A549 (cell line): ENCODE results near the gene AKR1C3. TPM values are rescaled to one million over a fixed set of nuclear protein-coding genes. Genes with fewer than 3 reads are reported as not detected.
A peak's percentile ranks its signal among the peaks of the same experiment; 100 is the strongest.

ENCODE experiments used
- ATAC-seq, 2 experiments: fragments of 200-7000 bp in 1 of 2; fragments of >200 bp in 1 of 2; cut with Nextera tagmentation in 1 of 2; cut with Tn5 transposase in 1 of 2; 3 replicates each; pipeline versions ENCODE4 v1.8.0 to v1.9.1; 2018 to 2020; ENCODE audit warnings: mild to moderate bottlenecking in 1 of 2, moderate library complexity in 1 of 2
- CTCF ChIA-PET: fragments of 300-600 bp; sonication (Branson Sonifier 250); formaldehyde crosslinking; extraction: SDS; loops from one replicate; lab custom pipeline; 2021; ENCODE audit warnings: antibody characterized with exemption, inconsistent platforms; lab: Yijun Ruan, JAX
- POLR2A ChIA-PET: fragments of 350-600 bp; formaldehyde crosslinking; extraction: SDS; loops from one replicate; lab custom pipeline; 2021; ENCODE audit warnings: antibody characterized with exemption, inconsistent platforms; lab: Yijun Ruan, JAX
- DNase-seq, 2 experiments: peaks; one replicate each; pipeline versions ENCODE4 v3.0.0 to v3.0.0-alpha.2; 2011 to 2016; ENCODE audit warnings: low read depth in 1 of 2, low spot score in 1 of 2
- FAIRE-seq: peaks from 2 replicates; lab custom pipeline; 2011; peaks lifted over from hg19 to GRCh38; lab: Jason Lieb, UNC
- H3K27ac ChIP-seq, 2 experiments: fragments of >200 bp; sonication (Bioruptor Twin); formaldehyde crosslinking; 3 replicates each; pipeline ENCODE4 v1.5.1; 2016 to 2017
- H3K4me1 ChIP-seq: fragments of >200 bp; sonication (Bioruptor Twin); formaldehyde crosslinking; 3 replicates; pipeline ENCODE4 v1.6.1; 2016
- H3K4me2 ChIP-seq: fragments of >200 bp; sonication (Bioruptor Twin); formaldehyde crosslinking; 3 replicates; pipeline ENCODE4 v1.6.1; 2016
- H3K4me3 ChIP-seq: fragments of >200 bp; sonication (Bioruptor Twin); formaldehyde crosslinking; 3 replicates; pipeline ENCODE4 v1.5.1; 2016
- H3K9me3 ChIP-seq: fragments of >200 bp; sonication (Bioruptor Twin); formaldehyde crosslinking; 3 replicates; pipeline ENCODE4 v1.6.1; 2016
- BCL3 ChIP-seq: fragments of >200 bp; sonication (Bioruptor Twin); formaldehyde crosslinking; IDR thresholded peaks from 3 replicates; pipeline ENCODE4 v1.6.1; 2016
- BHLHE40 ChIP-seq: IDR thresholded peaks from 2 replicates; pipeline ENCODE4 v1.6.1; 2012; ENCODE audit warnings: low read depth, low read length, inconsistent platforms
- CHD2 ChIP-seq: fragments of 150-350 bp; IDR thresholded peaks from 2 replicates; pipeline ENCODE4 v1.6.1; 2014; ENCODE audit warnings: low read length; ENCODE audit not compliant: partially characterized antibody
- CHD4 ChIP-seq: fragments of 200-600 bp; sonication (generic); IDR thresholded peaks from 2 replicates; pipeline ENCODE4 v1.6.1; 2016; ENCODE audit warnings: antibody characterized with exemption, mild to moderate bottlenecking, borderline replicate concordance
- EHF ChIP-seq: fragments of 250-450 bp; sonication (Bioruptor Pico); IDR thresholded peaks from 2 replicates; pipeline ENCODE4 v1.5.0; 2020; ENCODE audit warnings: mild to moderate bottlenecking
- FOSB ChIP-seq: fragments of 250-450 bp; sonication (Bioruptor Pico); IDR thresholded peaks from 2 replicates; pipeline ENCODE4 v1.5.0; 2020; ENCODE audit warnings: mild to moderate bottlenecking, moderate library complexity
- FOSL2 ChIP-seq, 2 experiments: fragments of 450-650 bp in 1 of 2; fragments of >200 bp in 1 of 2; sonication (Bioruptor Twin) in 1 of 2; formaldehyde crosslinking; IDR thresholded peaks; 2 replicates each; pipeline versions ENCODE4 v1.5.0 to v1.6.1; 2016 to 2020; ENCODE audit warnings: mild to moderate bottlenecking in 1 of 2, moderate library complexity in 1 of 2
- GATA3 ChIP-seq: IDR thresholded peaks from 2 replicates; pipeline ENCODE4 v1.6.1; 2012; ENCODE audit warnings: borderline replicate concordance
- HDAC2 ChIP-seq: fragments of 200-600 bp; sonication (generic); IDR thresholded peaks from 2 replicates; pipeline ENCODE4 v1.6.1; 2016
- HES2 ChIP-seq: fragments of >200 bp; sonication (Bioruptor Twin); formaldehyde crosslinking; IDR thresholded peaks from 2 replicates; pipeline ENCODE4 v1.6.1; 2016
- HEYL ChIP-seq: fragments of 250-450 bp; sonication (Bioruptor Pico); IDR thresholded peaks from 2 replicates; pipeline ENCODE4 v1.8.0; 2021; ENCODE audit warnings: mild to moderate bottlenecking, moderate library complexity
- HOXB13 ChIP-seq: fragments of 250-450 bp; sonication (Bioruptor Pico); IDR thresholded peaks from 2 replicates; pipeline ENCODE4 v1.5.0; 2020; ENCODE audit warnings: low read depth, mild to moderate bottlenecking, moderate library complexity
- HOXB5 ChIP-seq: fragments of 250-450 bp; sonication (Bioruptor Pico); IDR thresholded peaks from 2 replicates; pipeline ENCODE4 v1.5.0; 2020; ENCODE audit warnings: mild to moderate bottlenecking, moderate library complexity
- JUN ChIP-seq, 2 experiments: fragments of >200 bp; sonication (Bioruptor Twin); formaldehyde crosslinking; IDR thresholded peaks; 2 replicates in 1 of 2; 3 replicates in 1 of 2; pipeline ENCODE4 v1.6.1; 2016 to 2017
- MAX ChIP-seq: IDR thresholded peaks from 2 replicates; pipeline ENCODE4 v1.6.1; 2012
- MYC ChIP-seq: IDR thresholded peaks from 2 replicates; pipeline ENCODE4 v1.6.1; 2012; ENCODE audit warnings: mild to moderate bottlenecking, inconsistent platforms, low read length, improper control_type of control experiment, borderline replicate concordance
- PBX3 ChIP-seq: IDR thresholded peaks from 2 replicates; pipeline ENCODE4 v1.6.1; 2012
- PHF8 ChIP-seq: fragments of 200-600 bp; sonication (generic); IDR thresholded peaks from 2 replicates; pipeline ENCODE4 v1.6.1; 2016; ENCODE audit warnings: low read depth, mild to moderate bottlenecking, antibody characterized with exemption, moderate library complexity, borderline replicate concordance
- POLR2AphosphoS2 ChIP-seq: conservative IDR thresholded peaks from 2 replicates; pipeline ENCODE4 v1.6.1; 2012; ENCODE audit warnings: low read length, improper control_type of control experiment, inconsistent platforms
- RARB ChIP-seq: fragments of 250-450 bp; sonication (Bioruptor Pico); IDR thresholded peaks from 2 replicates; pipeline ENCODE4 v1.8.0; 2021; ENCODE audit warnings: mild to moderate bottlenecking, moderate library complexity
- RCOR1 ChIP-seq: fragments of 150-350 bp; IDR thresholded peaks from 2 replicates; pipeline ENCODE4 v1.6.1; 2014; ENCODE audit warnings: antibody characterized with exemption, low read length, low read depth
- RFX5 ChIP-seq: fragments of 450-650 bp; IDR thresholded peaks from 2 replicates; pipeline ENCODE4 v1.7.1; 2014; ENCODE audit warnings: antibody characterized with exemption, mild to moderate bottlenecking, moderate library complexity
- RNF2 ChIP-seq: fragments of 200-600 bp; sonication (generic); IDR thresholded peaks from 2 replicates; pipeline ENCODE4 v1.6.1; 2016; ENCODE audit warnings: low read depth, mild to moderate bottlenecking, antibody characterized with exemption, moderate library complexity, borderline replicate concordance
- ZFP36 ChIP-seq: fragments of 450-650 bp; IDR thresholded peaks from 2 replicates; pipeline ENCODE4 v1.6.1; 2014; ENCODE audit warnings: borderline replicate concordance; ENCODE audit not compliant: partially characterized antibody
- WGBS: methylation state at CpG from one replicate; pipeline ENCODE4 v1.1.6; 2017; ENCODE audit errors: missing lambda C conversion rate; 5-methylcytosine and 5-hydroxymethylcytosine counted together
- polyA plus RNA-seq, 4 experiments: library from polyadenylated mRNA; depleted of rRNA in 3 of 4; stranded (reverse); fragments of >200 nt; fragmentation: RNase III in 1 of 4; extraction: RNeasy Plus Mini Kit Qiagen cat#74134 plus additional on column Dnase treatment in 1 of 4; gene quantifications; 2 replicates in 3 of 4; 3 replicates in 1 of 4; pipeline ENCODE4 v1.2.3, GENCODE V29; 2011 to 2017
- TF ChIP-seq, protein P1 (sequence below): IDR thresholded peaks from 2 replicates; pipeline ENCODE4 v1.6.1; 2012; ENCODE audit warnings: low read depth, borderline replicate concordance

Gene AKR1C3
- polyA plus RNA-seq, 2 of the 4 experiments (the other 2 are of a cell fraction), result 1,998 to 3,820 TPM

- ChIA-PET POLR2A (no interaction called here), CTCF (interaction anchor here (0.6 to 1.1 kb wide), 4 partner anchors 17 to 288 kb away, joined by 3 to 5 read pairs (median 4); no protein-coding TSS in a partner anchor)
- Histone ChIP-seq H3K4me3 (peak overlapping the region; percentile 17; the same call in 2 of the 3 replicates), H3K4me2 (peak overlapping the region; percentile 62), H3K9me3 (peaks cover 8% of the 10 kb centered on the region; the same call in 2 of the 3 replicates), H3K27ac (peak overlapping the region; percentile 41 to 79), H3K4me1 (peaks cover 85% of the 10 kb centered on the region)
- 19% methylated on average over 2 of the region's 2 CpGs for WGBS
- DNase-seq (no peak), ATAC-seq (peak in 1 of 2 experiments; percentile 29; a peak in 3 of 6 replicates)
- TF ChIP-seq MAX (peak; percentile 28; the same call in 1 of the 2 replicates), BCL3 (no peak)
- TF ChIP-seq, all 56 proteins: peak for 1
- FAIRE-seq, result no peak
Observed at GRCh38 chr10:5103481-5103880, 9.3 kb downstream of the AKR1C3 start.

DNA sequence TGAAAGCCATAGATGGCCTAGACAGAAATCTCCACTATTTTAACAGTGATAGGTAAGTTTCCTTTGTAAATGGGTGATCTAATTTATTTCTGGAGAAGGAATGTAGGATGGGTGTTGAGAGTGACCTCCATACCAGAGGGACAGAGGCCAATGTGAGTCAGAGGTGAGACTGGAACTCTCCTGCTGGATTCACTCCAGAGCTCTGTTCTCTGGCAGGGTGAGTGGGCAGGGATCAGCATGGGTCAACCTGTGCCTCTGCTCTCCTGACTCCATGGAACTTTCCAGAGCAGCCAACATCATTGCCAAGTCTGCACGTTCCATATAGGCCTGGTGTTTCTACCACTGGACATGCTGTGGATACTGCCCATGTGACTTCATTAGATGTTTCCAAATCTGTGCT, 11.4 kb downstream of the AKR1C3 start:
- 91% methylated on average over 1 of the region's 1 CpG for WGBS
- H3K9me3 ChIP-seq, result peaks cover 15% of the 10 kb centered on the region; the same call in 2 of the 3 replicates
- DNase-seq (no peak), ATAC-seq (no peak), FAIRE-seq (no peak)
- no peak for TF ChIP-seq RCOR1
- TF ChIP-seq RARB (CRISPR knock-in tag), result no peak
- TF ChIP-seq CHD4, result no peak
- TF ChIP-seq GATA3, result no peak
- no peak for TF ChIP-seq PHF8
- no peak for TF ChIP-seq HEYL (CRISPR knock-in tag)
- H3K27ac ChIP-seq, result peak overlapping the region; percentile 47 to 67; a peak in 5 of 6 replicates
- CTCF ChIA-PET, result interaction anchor here (1.4 kb wide), 1 partner anchor 10 kb away, joined by 6 read pairs; no protein-coding TSS in a partner anchor
- peaks cover 71% of the 10 kb centered on the region for H3K4me1 ChIP-seq
- H3K4me2 ChIP-seq, result peak overlapping the region; percentile 62
- H3K4me3 ChIP-seq, result peak overlapping the region; percentile 25; the same call in 2 of the 3 replicates
- POLR2A ChIA-PET, result no interaction called here

DNA sequence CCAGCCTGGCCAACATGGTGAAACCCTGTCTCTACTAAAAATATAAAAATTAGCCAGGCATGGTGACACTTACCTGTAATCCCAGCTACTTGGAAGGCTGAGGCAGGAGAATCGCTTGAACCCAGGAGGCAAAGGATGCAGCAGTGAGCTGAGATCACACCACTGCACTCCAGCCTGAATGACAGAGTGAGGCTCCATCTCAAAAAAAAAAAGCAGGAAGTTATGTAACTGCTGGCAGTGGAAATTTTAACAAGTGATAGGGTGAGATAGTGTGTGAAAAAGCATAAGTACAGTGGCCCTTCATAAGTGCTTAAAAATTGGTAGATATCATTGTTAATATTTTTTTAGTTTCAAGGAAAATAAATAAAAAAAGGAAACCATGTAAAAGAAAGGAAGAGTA, 12.3 kb downstream of the AKR1C3 start:
- peak overlapping the region; percentile 47 to 67; a peak in 4 of 6 replicates for H3K27ac ChIP-seq
- ChIA-PET POLR2A (no interaction called here), CTCF (interaction anchor here (0.7 to 1.0 kb wide), 2 partner anchors 259 to 278 kb away, joined by 3 read pairs; no protein-coding TSS in a partner anchor)
- no peak for ATAC-seq
- no peak for FAIRE-seq
- H3K4me1 ChIP-seq, result peaks cover 63% of the 10 kb centered on the region
- TF ChIP-seq HDAC2, result no peak
- TF ChIP-seq ZFP36, result no peak
- peak in 1 of 2 experiments; percentile 17; a peak in 1 of 5 replicates for TF ChIP-seq JUN (IDR thresholded peaks at IDR 0.05)
- no peak for TF ChIP-seq RNF2
- TF ChIP-seq POLR2AphosphoS2, result peak; percentile 71; the same call in 1 of the 2 replicates
- TF ChIP-seq, protein P1, sequence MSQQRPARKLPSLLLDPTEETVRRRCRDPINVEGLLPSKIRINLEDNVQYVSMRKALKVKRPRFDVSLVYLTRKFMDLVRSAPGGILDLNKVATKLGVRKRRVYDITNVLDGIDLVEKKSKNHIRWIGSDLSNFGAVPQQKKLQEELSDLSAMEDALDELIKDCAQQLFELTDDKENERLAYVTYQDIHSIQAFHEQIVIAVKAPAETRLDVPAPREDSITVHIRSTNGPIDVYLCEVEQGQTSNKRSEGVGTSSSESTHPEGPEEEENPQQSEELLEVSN, result no peak
- no peak overlapping the region for H3K4me3 ChIP-seq
- 87% methylated on average over 1 of the region's 1 CpG for WGBS
- no peak for DNase-seq
- H3K9me3 ChIP-seq, result peaks cover 15% of the 10 kb centered on the region; the same call in 2 of the 3 replicates
- H3K4me2 ChIP-seq, result peak overlapping the region; percentile 62; the same call in 2 of the 3 replicates

DNA sequence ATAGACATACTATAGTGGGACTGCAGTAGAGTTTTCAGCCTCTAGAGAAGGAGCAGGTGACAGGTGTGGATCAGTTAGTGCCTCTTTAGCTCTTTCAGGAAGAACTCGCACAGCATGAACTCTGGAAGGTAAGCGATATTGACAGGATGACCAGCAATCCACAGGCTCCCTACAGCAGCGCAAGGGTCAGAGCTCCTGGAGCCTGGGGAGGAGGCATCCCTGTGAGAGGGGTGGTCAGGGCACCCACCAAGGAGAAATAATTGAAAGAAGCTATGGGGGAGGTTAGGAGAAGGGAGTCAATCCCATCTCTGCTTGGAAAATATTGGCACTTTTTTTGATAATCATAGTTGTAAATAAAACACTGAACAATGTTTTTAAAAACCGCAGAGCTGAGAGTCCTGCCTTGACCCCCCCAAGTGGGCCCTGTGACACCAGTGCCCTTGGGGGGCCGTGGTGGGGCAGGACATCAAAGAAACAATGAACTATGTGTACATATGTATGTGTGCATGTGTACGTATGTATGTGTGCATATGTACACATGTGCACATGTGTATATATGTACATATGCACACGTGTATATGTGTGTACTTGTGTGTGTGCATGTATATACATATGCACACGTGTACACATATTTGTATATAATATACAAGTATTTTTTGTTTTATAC, 13.8 kb downstream of the AKR1C3 start:
- H3K9me3 ChIP-seq, result peaks cover 15% of the 10 kb centered on the region; the same call in 2 of the 3 replicates
- H3K4me3 ChIP-seq, result no peak overlapping the region
- FAIRE-seq (no peak), DNase-seq (no peak), ATAC-seq (peak; percentile 41 to 62; a peak in 5 of 6 replicates)
- POLR2A ChIA-PET, result interaction anchor here (1.6 kb wide), 1 partner anchor 89 kb away, joined by 4 read pairs; the partner anchor contains the start of gene AKR1C4
- no peak overlapping the region for H3K4me2 ChIP-seq
- CTCF ChIA-PET, result interaction anchor here (1.0 to 1.3 kb wide), 2 partner anchors 9 to 14 kb away, joined by 3 read pairs; partner anchors contain the start of gene AKR1C3
- H3K27ac ChIP-seq, result peak overlapping the region; percentile 18 to 48; a peak in 4 of 6 replicates
- peaks cover 52% of the 10 kb centered on the region for H3K4me1 ChIP-seq
- 79% methylated on average over 8 of the region's 8 CpGs for WGBS
- TF ChIP-seq HOXB5 (CRISPR knock-in tag) (no peak), POLR2AphosphoS2 (peak; percentile 79; the same call in 1 of the 2 replicates), HOXB13 (CRISPR knock-in tag) (no peak), RFX5 (no peak), PBX3 (no peak), FOSL2 (IDR thresholded peaks at IDR 0.05) (no peak), FOSL2 (CRISPR knock-in tag; IDR thresholded peaks at IDR 0.05) (0 out of 2 replicates have a peak, but pooled peaks have one; percentile 3), CHD4 (no peak), MYC (no peak), CHD2 (no peak), HES2 (no peak), FOSB (peak; percentile 78), BHLHE40 (no peak), EHF (peak; percentile 50; the same call in 1 of the 2 replicates)
